Neural cell (in vitro differentiated cells): ENCODE measurements around the gene PPP1R13B.

Experiments
- MXI1 ChIP-seq: fragments of 450-650 bp; conservative IDR thresholded peaks from 2 replicates; pipeline ENCODE4 v1.6.1; 2014; ENCODE audit warnings: antibody characterized with exemption, mild to moderate bottlenecking; ENCODE audit not compliant: poor library complexity, severe bottlenecking
- RAD21 ChIP-seq: fragments of 450-650 bp; conservative IDR thresholded peaks from 2 replicates; pipeline ENCODE4 v1.6.1; 2014; ENCODE audit warnings: antibody characterized with exemption, mild to moderate bottlenecking, moderate library complexity
- SMC3 ChIP-seq: fragments of 450-650 bp; conservative IDR thresholded peaks from 2 replicates; pipeline ENCODE4 v1.6.1; 2014; ENCODE audit warnings: antibody characterized with exemption, mild to moderate bottlenecking, moderate library complexity; ENCODE audit not compliant: poor library complexity
- TF ChIP-seq, protein P1 (sequence below): fragments of 450-650 bp; IDR thresholded peaks from 2 replicates; pipeline ENCODE4 v1.5.1; 2014; ENCODE audit warnings: antibody characterized with exemption, mild to moderate bottlenecking, moderate library complexity; ENCODE audit not compliant: poor library complexity, severe bottlenecking

DNA sequence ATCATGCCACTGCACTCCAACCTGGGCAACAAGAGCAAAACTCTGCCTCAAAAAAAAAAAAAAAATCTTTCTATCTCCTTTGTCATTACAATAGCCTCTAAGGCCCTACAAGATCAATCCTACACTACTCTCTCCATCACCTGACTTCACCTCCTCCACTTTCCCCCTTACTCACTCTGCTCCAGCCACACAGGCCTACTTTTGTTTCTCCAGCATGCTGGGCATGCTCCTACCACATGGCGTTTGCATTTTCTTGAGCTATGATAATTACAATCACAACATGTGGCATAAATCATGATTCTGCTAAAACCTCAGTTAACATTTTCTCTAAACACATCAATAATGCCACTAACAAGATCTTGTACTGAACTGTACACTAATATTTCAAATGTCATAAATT is 7.8 kb downstream of the PPP1R13B start:
- TF ChIP-seq RAD21, result no peak
- no peak for TF ChIP-seq MXI1
- TF ChIP-seq, protein P1, sequence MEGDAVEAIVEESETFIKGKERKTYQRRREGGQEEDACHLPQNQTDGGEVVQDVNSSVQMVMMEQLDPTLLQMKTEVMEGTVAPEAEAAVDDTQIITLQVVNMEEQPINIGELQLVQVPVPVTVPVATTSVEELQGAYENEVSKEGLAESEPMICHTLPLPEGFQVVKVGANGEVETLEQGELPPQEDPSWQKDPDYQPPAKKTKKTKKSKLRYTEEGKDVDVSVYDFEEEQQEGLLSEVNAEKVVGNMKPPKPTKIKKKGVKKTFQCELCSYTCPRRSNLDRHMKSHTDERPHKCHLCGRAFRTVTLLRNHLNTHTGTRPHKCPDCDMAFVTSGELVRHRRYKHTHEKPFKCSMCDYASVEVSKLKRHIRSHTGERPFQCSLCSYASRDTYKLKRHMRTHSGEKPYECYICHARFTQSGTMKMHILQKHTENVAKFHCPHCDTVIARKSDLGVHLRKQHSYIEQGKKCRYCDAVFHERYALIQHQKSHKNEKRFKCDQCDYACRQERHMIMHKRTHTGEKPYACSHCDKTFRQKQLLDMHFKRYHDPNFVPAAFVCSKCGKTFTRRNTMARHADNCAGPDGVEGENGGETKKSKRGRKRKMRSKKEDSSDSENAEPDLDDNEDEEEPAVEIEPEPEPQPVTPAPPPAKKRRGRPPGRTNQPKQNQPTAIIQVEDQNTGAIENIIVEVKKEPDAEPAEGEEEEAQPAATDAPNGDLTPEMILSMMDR, result no peak
- TF ChIP-seq SMC3, result no peak
